Chondrocyte (in vitro differentiated cells): ENCODE measurements around the gene ETF1. TPM values are rescaled to one million over a fixed set of nuclear protein-coding genes. Genes with fewer than 3 reads are reported as not detected.

ENCODE experiments used
- DNase-seq: peaks from one replicate; pipeline ENCODE4 v3.0.0; 2021; ENCODE audit warnings: mixed read lengths, low spot score
- H3K27ac Mint-ChIP-seq: one replicate; pipeline ENCODE4 v1.8.0; 2021; ENCODE audit warnings: mild to moderate bottlenecking, moderate library complexity, mixed read lengths; ENCODE audit not compliant: unreplicated experiment
- H3K27me3 Mint-ChIP-seq: 2 replicates; pipeline ENCODE4 v1.8.0; 2021; ENCODE audit warnings: low read depth, mixed read lengths
- H3K36me3 Mint-ChIP-seq: 2 replicates; pipeline ENCODE4 v1.8.0; 2021; ENCODE audit warnings: low read depth, mixed read lengths
- H3K4me1 Mint-ChIP-seq: 2 replicates; pipeline ENCODE4 v1.8.0; 2021; ENCODE audit warnings: low read depth, mild to moderate bottlenecking, mixed read lengths
- H3K4me3 Mint-ChIP-seq: one replicate; pipeline ENCODE4 v1.8.0; 2021; ENCODE audit warnings: mild to moderate bottlenecking, moderate library complexity, mixed read lengths; ENCODE audit not compliant: unreplicated experiment
- H3K9me3 Mint-ChIP-seq: 2 replicates; pipeline ENCODE4 v1.8.0; 2021; ENCODE audit warnings: low read depth, mixed read lengths
- total RNA-seq: library from RNA; stranded (reverse); gene quantifications from 3 replicates; pipeline ENCODE4 v1.2.1, GENCODE V29; 2021
- TF ChIP-seq, protein P1 (sequence below): fragments of 200-600 bp; sonication (generic); IDR thresholded peaks from 2 replicates; pipeline ENCODE4 v1.5.0; 2021; ENCODE audit warnings: antibody characterized with exemption, mild to moderate bottlenecking, moderate library complexity

Gene ETF1
- total RNA-seq, 1 donor from 2014 or later: 92.1 TPM

- no peaks in the 10 kb centered on the region for H3K9me3 Mint-ChIP-seq
- peaks cover 23% of the 10 kb centered on the region for H3K36me3 Mint-ChIP-seq
- H3K27ac Mint-ChIP-seq: no peak overlapping the region
- H3K27me3 Mint-ChIP-seq: no peaks in the 10 kb centered on the region
- H3K4me3 Mint-ChIP-seq: no peak overlapping the region
- TF ChIP-seq, protein P1, sequence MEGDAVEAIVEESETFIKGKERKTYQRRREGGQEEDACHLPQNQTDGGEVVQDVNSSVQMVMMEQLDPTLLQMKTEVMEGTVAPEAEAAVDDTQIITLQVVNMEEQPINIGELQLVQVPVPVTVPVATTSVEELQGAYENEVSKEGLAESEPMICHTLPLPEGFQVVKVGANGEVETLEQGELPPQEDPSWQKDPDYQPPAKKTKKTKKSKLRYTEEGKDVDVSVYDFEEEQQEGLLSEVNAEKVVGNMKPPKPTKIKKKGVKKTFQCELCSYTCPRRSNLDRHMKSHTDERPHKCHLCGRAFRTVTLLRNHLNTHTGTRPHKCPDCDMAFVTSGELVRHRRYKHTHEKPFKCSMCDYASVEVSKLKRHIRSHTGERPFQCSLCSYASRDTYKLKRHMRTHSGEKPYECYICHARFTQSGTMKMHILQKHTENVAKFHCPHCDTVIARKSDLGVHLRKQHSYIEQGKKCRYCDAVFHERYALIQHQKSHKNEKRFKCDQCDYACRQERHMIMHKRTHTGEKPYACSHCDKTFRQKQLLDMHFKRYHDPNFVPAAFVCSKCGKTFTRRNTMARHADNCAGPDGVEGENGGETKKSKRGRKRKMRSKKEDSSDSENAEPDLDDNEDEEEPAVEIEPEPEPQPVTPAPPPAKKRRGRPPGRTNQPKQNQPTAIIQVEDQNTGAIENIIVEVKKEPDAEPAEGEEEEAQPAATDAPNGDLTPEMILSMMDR: no peak
- peaks cover 11% of the 10 kb centered on the region for H3K4me1 Mint-ChIP-seq
- DNase-seq: no peak
These were observed 9.6 kb upstream of the ETF1 start for GRCh38 chr5:138552657-138553056.

GRCh38 chr5:138549414-138549813, 6.4 kb upstream of the ETF1 start:
- peaks cover 30% of the 10 kb centered on the region for H3K4me1 Mint-ChIP-seq
- H3K9me3 Mint-ChIP-seq: no peaks in the 10 kb centered on the region
- TF ChIP-seq, protein P1: no peak
- no peaks in the 10 kb centered on the region for H3K27me3 Mint-ChIP-seq
- peaks cover 5% of the 10 kb centered on the region for H3K36me3 Mint-ChIP-seq
- H3K4me3 Mint-ChIP-seq: no peak overlapping the region
- H3K27ac Mint-ChIP-seq: peak overlapping the region; percentile 59
- DNase-seq: no peak

DNA sequence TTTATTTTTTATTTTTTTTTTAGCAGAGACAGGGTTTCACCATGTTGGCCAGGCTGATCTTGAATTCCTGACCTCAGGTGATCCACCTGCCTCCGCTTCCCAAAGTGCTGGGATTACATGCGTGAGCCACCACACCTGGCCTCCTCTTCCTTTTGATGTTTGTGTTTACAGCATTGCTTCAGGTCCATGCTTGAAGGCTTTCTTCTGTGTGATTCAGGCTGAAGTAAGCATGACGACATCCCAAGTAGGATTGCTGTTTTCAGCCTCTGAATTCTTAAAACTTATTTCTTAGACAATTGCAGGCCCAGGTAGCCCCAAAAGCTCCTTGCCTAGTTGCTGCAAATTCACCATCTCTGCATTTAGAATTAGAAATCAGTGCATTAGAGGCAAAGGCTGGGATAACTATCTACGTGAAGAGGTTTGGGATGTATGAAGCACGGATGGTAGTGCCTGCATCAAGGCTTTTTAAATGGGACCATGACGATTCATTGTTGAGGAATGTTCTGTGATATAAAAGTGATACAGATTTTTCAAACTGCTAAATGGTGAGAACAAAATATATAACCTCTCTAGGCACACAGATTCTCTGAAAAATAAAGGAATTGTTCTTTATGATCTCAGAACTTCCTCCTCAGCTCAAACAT, 3.0 kb upstream of the ETF1 start:
- H3K27ac Mint-ChIP-seq: peak overlapping the region; percentile 32
- DNase-seq: no peak
- no peaks in the 10 kb centered on the region for H3K27me3 Mint-ChIP-seq
- H3K36me3 Mint-ChIP-seq: no peaks in the 10 kb centered on the region
- no peaks in the 10 kb centered on the region for H3K9me3 Mint-ChIP-seq
- no peak overlapping the region for H3K4me3 Mint-ChIP-seq
- H3K4me1 Mint-ChIP-seq: peaks cover 44% of the 10 kb centered on the region
- TF ChIP-seq, protein P1: no peak

- H3K27ac Mint-ChIP-seq: peak overlapping the region; percentile 100
- DNase-seq: no peak
- no peaks in the 10 kb centered on the region for H3K27me3 Mint-ChIP-seq
- peak overlapping the region; percentile 98 for H3K4me3 Mint-ChIP-seq
- H3K9me3 Mint-ChIP-seq: no peaks in the 10 kb centered on the region
- peaks cover 54% of the 10 kb centered on the region for H3K4me1 Mint-ChIP-seq
- TF ChIP-seq, protein P1: no peak
- no peaks in the 10 kb centered on the region for H3K36me3 Mint-ChIP-seq
These were observed 1.4 kb upstream of the ETF1 start for GRCh38 chr5:138544181-138545134.

GRCh38 chr5:138543730-138544104, 681 bp upstream of the ETF1 start:
- peak; percentile 87 for DNase-seq
- Mint-ChIP-seq H3K36me3 (no peaks in the 10 kb centered on the region), H3K27me3 (no peaks in the 10 kb centered on the region), H3K4me3 (peak overlapping the region; percentile 98), H3K9me3 (no peaks in the 10 kb centered on the region), H3K27ac (peak overlapping the region; percentile 100), H3K4me1 (peaks cover 56% of the 10 kb centered on the region)
- TF ChIP-seq, protein P1: peak; percentile 28
